ENCODE measurements around the gene PYDC2.

The PYDC2 gene

GRCh38 chr3:191499307-191500080 is 38.5 kb downstream of the PYDC2 start:
- Histone ChIP-seq H3K27ac (ENCODE audit: low read depth, low read length) (no peak overlapping the region), H3K36me3 (ENCODE audit: control insufficient read depth in 5 of 5, insufficient read depth in 5 of 5, low read length in 5 of 5) (no peaks in the 10 kb centered on the region), H3K9ac (ENCODE audit: low read length in 5 of 5) (no peak overlapping the region), H3K4me1 (ENCODE audit: control insufficient read depth in 5 of 5, insufficient read depth in 5 of 5, low read length in 5 of 5) (peaks cover 0 to 7% (median 4%) of the 10 kb centered on the region in 5 donors), H3K4me3 (ENCODE audit: low read depth in 1 of 5, low read length in 5 of 5) (no peak overlapping the region), H3K27me3 (ENCODE audit: control insufficient read depth in 5 of 5, insufficient read depth in 4 of 5, low read length in 5 of 5) (peaks cover 0 to 7% (median 0%) of the 10 kb centered on the region in 5 donors), H3K9me3 (ENCODE audit: control insufficient read depth in 5 of 5, low read length in 5 of 5) (no peaks in the 10 kb centered on the region)

DNA sequence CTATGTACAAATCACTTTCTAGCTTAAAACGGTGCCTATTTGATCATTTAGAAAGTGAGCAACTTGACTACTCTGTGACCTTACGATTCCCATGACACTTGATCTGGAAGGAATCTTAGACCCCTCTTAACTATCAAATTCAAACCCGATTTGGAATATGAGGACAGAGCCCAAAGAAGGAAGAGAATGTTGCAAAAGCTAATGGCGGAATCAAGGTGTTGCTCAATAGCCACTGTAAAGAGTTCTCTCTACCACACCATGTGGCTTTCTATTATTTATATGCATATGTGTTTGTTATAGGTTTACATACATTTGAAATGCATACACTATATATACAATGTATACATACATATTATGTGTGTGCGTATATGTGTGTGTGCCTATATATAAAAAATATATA is 39.9 kb downstream of the PYDC2 start:
- Histone ChIP-seq H3K4me1 (ENCODE audit: control insufficient read depth in 5 of 5, insufficient read depth in 5 of 5, low read length in 5 of 5) (peaks cover 0 to 7% (median 4%) of the 10 kb centered on the region in 5 donors), H3K27ac (ENCODE audit: low read depth, low read length) (no peak overlapping the region), H3K9me3 (ENCODE audit: control insufficient read depth in 5 of 5, low read length in 5 of 5) (no peaks in the 10 kb centered on the region), H3K9ac (ENCODE audit: low read length in 5 of 5) (no peak overlapping the region), H3K27me3 (ENCODE audit: control insufficient read depth in 5 of 5, insufficient read depth in 4 of 5, low read length in 5 of 5) (peaks cover 0 to 7% (median 0%) of the 10 kb centered on the region in 5 donors), H3K4me3 (ENCODE audit: low read depth in 1 of 5, low read length in 5 of 5) (no peak overlapping the region), H3K36me3 (ENCODE audit: control insufficient read depth in 5 of 5, insufficient read depth in 5 of 5, low read length in 5 of 5) (no peaks in the 10 kb centered on the region)

GRCh38 chr3:191502583-191502982 is 41.6 kb downstream of the PYDC2 start:
- Histone ChIP-seq H3K9me3 (ENCODE audit: control insufficient read depth in 5 of 5, low read length in 5 of 5) (no peaks in the 10 kb centered on the region), H3K4me3 (ENCODE audit: low read depth in 1 of 5, low read length in 5 of 5) (no peak overlapping the region), H3K9ac (ENCODE audit: low read length in 5 of 5) (no peak overlapping the region), H3K27ac (ENCODE audit: low read depth, low read length) (no peak overlapping the region), H3K36me3 (ENCODE audit: control insufficient read depth in 5 of 5, insufficient read depth in 5 of 5, low read length in 5 of 5) (no peaks in the 10 kb centered on the region), H3K4me1 (ENCODE audit: control insufficient read depth in 5 of 5, insufficient read depth in 5 of 5, low read length in 5 of 5) (peaks cover 0 to 7% (median 4%) of the 10 kb centered on the region in 5 donors), H3K27me3 (ENCODE audit: control insufficient read depth in 5 of 5, insufficient read depth in 4 of 5, low read length in 5 of 5) (peaks cover 0 to 7% (median 0%) of the 10 kb centered on the region in 5 donors)

- no peaks in the 10 kb centered on the region for H3K36me3 ChIP-seq (ENCODE audit: control insufficient read depth in 5 of 5, insufficient read depth in 5 of 5, low read length in 5 of 5)
- H3K4me3 ChIP-seq (ENCODE audit: low read depth in 1 of 5, low read length in 5 of 5): no peak overlapping the region
- no peaks in the 10 kb centered on the region for H3K4me1 ChIP-seq (ENCODE audit: control insufficient read depth in 5 of 5, insufficient read depth in 5 of 5, low read length in 5 of 5)
- no peaks in the 10 kb centered on the region for H3K27me3 ChIP-seq (ENCODE audit: control insufficient read depth in 5 of 5, insufficient read depth in 4 of 5, low read length in 5 of 5)
- no peak overlapping the region for H3K9ac ChIP-seq (ENCODE audit: low read length in 5 of 5)
- H3K27ac ChIP-seq (ENCODE audit: low read depth, low read length): no peak overlapping the region
- no peaks in the 10 kb centered on the region for H3K9me3 ChIP-seq (ENCODE audit: control insufficient read depth in 5 of 5, low read length in 5 of 5)
Measured at GRCh38 chr3:191509078-191509477, 48.1 kb downstream of the PYDC2 start.

Measured in subcutaneous abdominal adipose tissue (tissue), 5 donors.